ENCODE measurements around the gene TNFRSF13B.

- TF ChIP-seq EP300 (IDR thresholded peaks at IDR 0.05) (no peak), CTCF (IDR thresholded peaks at IDR 0.05) (no peak)
Measured at GRCh38 chr17:16929757-16930520, 42.0 kb downstream of the TNFRSF13B start.

Measured in stomach (tissue), 4 donors.